Measurements from ENCODE around the gene C22orf31.

C22orf31 gene

GRCh38 chr22:29092243-29092642 lies 30.6 kb upstream of the C22orf31 start:
- H3K9ac ChIP-seq (ENCODE audit: low read length) = no peak overlapping the region

DNA sequence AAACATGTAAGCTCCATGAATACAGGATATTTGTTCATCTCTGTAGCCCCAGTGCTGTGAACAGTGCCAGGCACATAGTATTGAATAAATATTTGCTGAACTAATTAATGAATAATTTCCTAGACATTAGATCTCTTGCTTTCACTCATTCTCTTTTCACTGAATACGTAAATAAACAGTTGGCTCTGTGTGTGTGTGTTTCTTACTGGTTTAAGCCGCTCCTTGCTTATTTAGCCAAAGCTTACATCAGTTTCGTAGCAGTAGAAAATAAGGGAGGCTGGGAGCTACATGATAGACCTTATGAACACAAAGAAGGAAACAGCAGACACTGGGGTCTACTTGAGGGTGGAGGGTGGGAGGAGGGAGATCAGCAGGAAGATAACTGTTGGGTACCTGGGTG lies 28.4 kb upstream of the C22orf31 start:
- Histone ChIP-seq H3K9me3 (ENCODE audit: insufficient read depth, low read length) (no peaks in the 10 kb centered on the region), H4K20me1 (ENCODE audit: low read depth, low read length) (no peaks in the 10 kb centered on the region), H2AFZ (ENCODE audit: low read depth, low read length, severe bottlenecking) (no peak overlapping the region), H3K9me2 (replicated peaks; ENCODE audit: insufficient read depth, low read length) (no peaks in the 10 kb centered on the region), H3K27ac (ENCODE audit: low read depth, low read length) (no peak overlapping the region), H3K9ac (ENCODE audit: low read length) (no peak overlapping the region), H3K36me3 (ENCODE audit: low read length) (no peaks in the 10 kb centered on the region), H3K27me3 (ENCODE audit: low read length) (no peaks in the 10 kb centered on the region), H3K4me2 (ENCODE audit: low read depth, low read length, poor library complexity, severe bottlenecking) (no peak overlapping the region), H3F3A (ENCODE audit: insufficient read depth) (no peaks in the 10 kb centered on the region), H3K4me3 (ENCODE audit: insufficient read depth, low read length, poor library complexity, severe bottlenecking) (no peak overlapping the region), H3K79me2 (ENCODE audit: insufficient read depth, low read length) (no peaks in the 10 kb centered on the region)
- TF ChIP-seq, protein P1, sequence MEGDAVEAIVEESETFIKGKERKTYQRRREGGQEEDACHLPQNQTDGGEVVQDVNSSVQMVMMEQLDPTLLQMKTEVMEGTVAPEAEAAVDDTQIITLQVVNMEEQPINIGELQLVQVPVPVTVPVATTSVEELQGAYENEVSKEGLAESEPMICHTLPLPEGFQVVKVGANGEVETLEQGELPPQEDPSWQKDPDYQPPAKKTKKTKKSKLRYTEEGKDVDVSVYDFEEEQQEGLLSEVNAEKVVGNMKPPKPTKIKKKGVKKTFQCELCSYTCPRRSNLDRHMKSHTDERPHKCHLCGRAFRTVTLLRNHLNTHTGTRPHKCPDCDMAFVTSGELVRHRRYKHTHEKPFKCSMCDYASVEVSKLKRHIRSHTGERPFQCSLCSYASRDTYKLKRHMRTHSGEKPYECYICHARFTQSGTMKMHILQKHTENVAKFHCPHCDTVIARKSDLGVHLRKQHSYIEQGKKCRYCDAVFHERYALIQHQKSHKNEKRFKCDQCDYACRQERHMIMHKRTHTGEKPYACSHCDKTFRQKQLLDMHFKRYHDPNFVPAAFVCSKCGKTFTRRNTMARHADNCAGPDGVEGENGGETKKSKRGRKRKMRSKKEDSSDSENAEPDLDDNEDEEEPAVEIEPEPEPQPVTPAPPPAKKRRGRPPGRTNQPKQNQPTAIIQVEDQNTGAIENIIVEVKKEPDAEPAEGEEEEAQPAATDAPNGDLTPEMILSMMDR (IDR thresholded peaks at IDR 0.05; ENCODE audit: insufficient read depth, low read length, poor library complexity, severe bottlenecking) = no peak
- no peak for TF ChIP-seq EZH2phosphoT487 (conservative IDR thresholded peaks at IDR 0.05; ENCODE audit: low read length)

More at GRCh38 chr22:29092243-29092642, 30.6 kb upstream of the C22orf31 start:
- H3K9me3 ChIP-seq (ENCODE audit: insufficient read depth, low read length) = no peaks in the 10 kb centered on the region
- H3K4me3 ChIP-seq (ENCODE audit: insufficient read depth, low read length, poor library complexity, severe bottlenecking) = no peak overlapping the region
- no peak overlapping the region for H2AFZ ChIP-seq (ENCODE audit: low read depth, low read length, severe bottlenecking)
- no peaks in the 10 kb centered on the region for H3K36me3 ChIP-seq (ENCODE audit: low read length)
- H4K20me1 ChIP-seq (ENCODE audit: low read depth, low read length) = no peaks in the 10 kb centered on the region
- no peaks in the 10 kb centered on the region for H3F3A ChIP-seq (ENCODE audit: insufficient read depth)
- H3K4me2 ChIP-seq (ENCODE audit: low read depth, low read length, poor library complexity, severe bottlenecking) = no peak overlapping the region
- no peaks in the 10 kb centered on the region for H3K27me3 ChIP-seq (ENCODE audit: low read length)
- no peaks in the 10 kb centered on the region for H3K79me2 ChIP-seq (ENCODE audit: insufficient read depth, low read length)
- TF ChIP-seq, protein P1 (IDR thresholded peaks at IDR 0.05; ENCODE audit: insufficient read depth, low read length, poor library complexity, severe bottlenecking) = no peak
- no peak for TF ChIP-seq EZH2phosphoT487 (conservative IDR thresholded peaks at IDR 0.05; ENCODE audit: low read length)
- no peak overlapping the region for H3K27ac ChIP-seq (ENCODE audit: low read depth, low read length)
- H3K9me2 ChIP-seq (replicated peaks; ENCODE audit: insufficient read depth, low read length) = no peaks in the 10 kb centered on the region

- no peaks in the 10 kb centered on the region for H3K9me3 ChIP-seq (ENCODE audit: insufficient read depth, low read length)
- no peaks in the 10 kb centered on the region for H3K36me3 ChIP-seq (ENCODE audit: low read length)
Measured at GRCh38 chr22:29089507-29089906, 27.9 kb upstream of the C22orf31 start.

More at GRCh38 chr22:29089507-29089906, 27.9 kb upstream of the C22orf31 start:
- Histone ChIP-seq H3K27me3 (ENCODE audit: low read length) (no peaks in the 10 kb centered on the region), H3K9me2 (replicated peaks; ENCODE audit: insufficient read depth, low read length) (no peaks in the 10 kb centered on the region), H3F3A (ENCODE audit: insufficient read depth) (no peaks in the 10 kb centered on the region), H4K20me1 (ENCODE audit: low read depth, low read length) (no peaks in the 10 kb centered on the region), H3K4me3 (ENCODE audit: insufficient read depth, low read length, poor library complexity, severe bottlenecking) (no peak overlapping the region), H3K4me2 (ENCODE audit: low read depth, low read length, poor library complexity, severe bottlenecking) (no peak overlapping the region), H3K79me2 (ENCODE audit: insufficient read depth, low read length) (no peaks in the 10 kb centered on the region), H3K9ac (ENCODE audit: low read length) (no peak overlapping the region), H2AFZ (ENCODE audit: low read depth, low read length, severe bottlenecking) (no peak overlapping the region), H3K27ac (ENCODE audit: low read depth, low read length) (no peak overlapping the region)
- TF ChIP-seq, protein P1 (IDR thresholded peaks at IDR 0.05; ENCODE audit: insufficient read depth, low read length, poor library complexity, severe bottlenecking) = no peak
- no peak for TF ChIP-seq EZH2phosphoT487 (conservative IDR thresholded peaks at IDR 0.05; ENCODE audit: low read length)

All from SU-DHL-6 (cell line).